Measurements from ENCODE around the gene COASY. TPM values are rescaled to one million over a fixed set of nuclear protein-coding genes. Genes with fewer than 3 reads are reported as not detected.
"Not testable (repeated sequence)": the region's sequence is repeated elsewhere in the genome, so short reads cannot be mapped to it uniquely, and the experiment has no call there.

The COASY gene
- total RNA-seq, 1 donor from 2014 or later = 52.0 TPM

GRCh38 chr17:42544874-42545283, 17.1 kb upstream of the COASY start:
- no peak for TF ChIP-seq EZH2 (IDR thresholded peaks at IDR 0.05; ENCODE audit: insufficient read depth, low read length)
- TF ChIP-seq CTCF (IDR thresholded peaks at IDR 0.05; ENCODE audit: insufficient read depth, low read depth, low read length) = no peak
- no peak overlapping the region for H3K27ac Mint-ChIP-seq (ENCODE audit: unreplicated experiment)
- peaks cover 9% of the 10 kb centered on the region for H3K4me1 Mint-ChIP-seq (ENCODE audit: low read depth, unreplicated experiment)

GRCh38 chr17:42545755-42546505, 16.0 kb upstream of the COASY start:
- not testable (repeated sequence) for H3K4me1 Mint-ChIP-seq (ENCODE audit: low read depth, unreplicated experiment); H3K4me3 ChIP-seq (ENCODE audit: insufficient read depth, low read depth, low read length); H3K4me3 Mint-ChIP-seq (ENCODE audit: unreplicated experiment); H3K27ac Mint-ChIP-seq (ENCODE audit: unreplicated experiment); H4K20me1 ChIP-seq (ENCODE audit: insufficient read depth, low read length); H3K4me2 ChIP-seq (ENCODE audit: low read length); H3K9me3 ChIP-seq (ENCODE audit: insufficient read depth, low read depth, low read length); H2AFZ ChIP-seq (ENCODE audit: low read depth, low read length); H3K27me3 Mint-ChIP-seq (ENCODE audit: low read depth, unreplicated experiment); H3K4me1 ChIP-seq (ENCODE audit: insufficient read depth, low read length); H3K36me3 ChIP-seq (ENCODE audit: insufficient read depth, low read length); H3K27me3 ChIP-seq (ENCODE audit: insufficient read depth, low read length); H3K36me3 Mint-ChIP-seq (ENCODE audit: low read depth, unreplicated experiment); FAIRE-seq; H3K79me2 ChIP-seq (ENCODE audit: insufficient read depth, low read length); H3K9ac ChIP-seq (ENCODE audit: low read length); H3K27ac ChIP-seq (ENCODE audit: low read depth, low read length); DNase-seq (ENCODE audit: low read depth); H3K9me3 Mint-ChIP-seq (ENCODE audit: unreplicated experiment)

More at GRCh38 chr17:42544874-42545283, 17.1 kb upstream of the COASY start:
- Histone ChIP-seq H3K27me3 (ENCODE audit: insufficient read depth, low read length) (no peaks in the 10 kb centered on the region), H4K20me1 (ENCODE audit: insufficient read depth, low read length) (peaks cover 4% of the 10 kb centered on the region), H3K27ac (ENCODE audit: low read depth, low read length) (no peak overlapping the region), H3K36me3 (ENCODE audit: insufficient read depth, low read length) (no peaks in the 10 kb centered on the region), H3K9ac (ENCODE audit: low read length) (no peak overlapping the region), H2AFZ (ENCODE audit: low read depth, low read length) (no peak overlapping the region), H3K9me3 (ENCODE audit: insufficient read depth, low read depth, low read length) (no peaks in the 10 kb centered on the region), H3K4me1 (ENCODE audit: insufficient read depth, low read length) (no peaks in the 10 kb centered on the region), H3K79me2 (ENCODE audit: insufficient read depth, low read length) (no peaks in the 10 kb centered on the region), H3K4me3 (ENCODE audit: insufficient read depth, low read depth, low read length) (no peak overlapping the region), H3K4me2 (ENCODE audit: low read length) (no peak overlapping the region)
- peaks cover 2% of the 10 kb centered on the region for H3K27me3 Mint-ChIP-seq (ENCODE audit: low read depth, unreplicated experiment)
- peaks cover 10% of the 10 kb centered on the region for H3K36me3 Mint-ChIP-seq (ENCODE audit: low read depth, unreplicated experiment)
- FAIRE-seq (no peak), DNase-seq (ENCODE audit: low read depth) (no peak)
- H3K9me3 Mint-ChIP-seq (ENCODE audit: unreplicated experiment) = no peaks in the 10 kb centered on the region
- H3K4me3 Mint-ChIP-seq (ENCODE audit: unreplicated experiment) = no peak overlapping the region

DNA sequence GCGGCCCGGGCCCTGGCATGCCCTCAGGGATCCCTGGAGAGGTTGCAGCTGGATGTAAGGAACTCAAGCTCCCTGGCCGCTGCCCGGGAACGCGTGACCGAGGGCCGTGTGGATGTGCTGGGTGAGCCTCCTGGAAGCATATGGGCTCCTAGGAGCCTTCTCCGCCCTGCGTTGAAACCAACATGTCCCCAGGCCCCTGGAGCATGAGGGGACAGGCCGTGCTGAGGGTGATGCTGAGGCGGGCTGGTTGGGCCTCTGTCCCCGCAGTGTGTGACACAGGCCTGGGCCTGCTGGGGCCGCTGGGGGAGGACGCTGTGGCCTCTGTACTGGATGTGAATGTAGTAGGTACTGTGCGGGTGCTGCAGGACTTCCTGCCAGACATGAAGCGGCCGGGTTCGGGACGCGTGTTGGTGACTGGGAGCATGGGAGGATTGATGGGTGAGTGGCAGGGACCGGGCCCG, 14.9 kb upstream of the COASY start:
- H3K9me3 ChIP-seq (ENCODE audit: insufficient read depth, low read depth, low read length) = no peaks in the 10 kb centered on the region
- H3K4me1 ChIP-seq (ENCODE audit: insufficient read depth, low read length) = no peaks in the 10 kb centered on the region
- no peak for TF ChIP-seq EZH2 (IDR thresholded peaks at IDR 0.05; ENCODE audit: insufficient read depth, low read length)
- TF ChIP-seq CTCF (IDR thresholded peaks at IDR 0.05; ENCODE audit: insufficient read depth, low read depth, low read length) = no peak
- Mint-ChIP-seq H3K4me3 (ENCODE audit: unreplicated experiment) (peak overlapping the region; percentile 20), H3K36me3 (ENCODE audit: low read depth, unreplicated experiment) (peaks cover 4% of the 10 kb centered on the region), H3K9me3 (ENCODE audit: unreplicated experiment) (no peaks in the 10 kb centered on the region), H3K27me3 (ENCODE audit: low read depth, unreplicated experiment) (peaks cover 2% of the 10 kb centered on the region), H3K4me1 (ENCODE audit: low read depth, unreplicated experiment) (peaks cover 4% of the 10 kb centered on the region), H3K27ac (ENCODE audit: unreplicated experiment) (no peak overlapping the region)
- H3K4me2 ChIP-seq (ENCODE audit: low read length) = no peak overlapping the region
- H3K4me3 ChIP-seq (ENCODE audit: insufficient read depth, low read depth, low read length) = no peak overlapping the region
- no peak overlapping the region for H3K27ac ChIP-seq (ENCODE audit: low read depth, low read length)
- peaks cover 9% of the 10 kb centered on the region for H4K20me1 ChIP-seq (ENCODE audit: insufficient read depth, low read length)
- no peaks in the 10 kb centered on the region for H3K36me3 ChIP-seq (ENCODE audit: insufficient read depth, low read length)
- H3K79me2 ChIP-seq (ENCODE audit: insufficient read depth, low read length) = no peaks in the 10 kb centered on the region
- DNase-seq (ENCODE audit: low read depth) (no peak), FAIRE-seq (no peak)
- no peak overlapping the region for H3K9ac ChIP-seq (ENCODE audit: low read length)
- no peaks in the 10 kb centered on the region for H3K27me3 ChIP-seq (ENCODE audit: insufficient read depth, low read length)
- H2AFZ ChIP-seq (ENCODE audit: low read depth, low read length) = no peak overlapping the region

Data from astrocyte (in vitro differentiated cells and primary cell).